ENCODE results near the gene TADA3. TPM values are rescaled to one million over a fixed set of nuclear protein-coding genes. Genes with fewer than 3 reads are reported as not detected.
A peak's percentile ranks its signal among the peaks of the same experiment; 100 is the strongest.

TADA3 gene
- total RNA-seq, 2 experiments from 2014 or later = 83.2 to 85.6 TPM

GRCh38 chr3:9808345-9809037 is 16.2 kb upstream of the TADA3 start:
- ATAC-seq (peak; percentile 74), DNase-seq (peak; percentile 72)
- ChIA-PET CTCF (interaction anchor here (0.9 to 2.2 kb wide), 6 partner anchors 12 to 138 kb away, joined by 3 to 15 read pairs (median 4); partner anchors contain the start of genes ARPC4 and TADA3), POLR2A (interaction anchor here (0.8 to 1.7 kb wide), 8 partner anchors 8 to 78 kb away, joined by 3 to 7 read pairs (median 4); partner anchors contain the start of genes ARPC4, BRPF1 and TADA3)
- Mint-ChIP-seq H3K27me3 (ENCODE audit: low read depth) (no peaks in the 10 kb centered on the region), H3K36me3 (ENCODE audit: low read depth) (peaks cover 77% of the 10 kb centered on the region), H3K9me3 (ENCODE audit: insufficient read depth) (no peaks in the 10 kb centered on the region), H3K27ac (peak overlapping the region; percentile 88), H3K4me1 (ENCODE audit: low read depth) (peaks cover 52% of the 10 kb centered on the region), H3K4me3 (peak overlapping the region; percentile 80)

- peak overlapping the region; percentile 88 for H3K27ac Mint-ChIP-seq
- peaks cover 57% of the 10 kb centered on the region for H3K4me1 Mint-ChIP-seq (ENCODE audit: low read depth)
- DNase-seq (no peak), ATAC-seq (no peak)
- peaks cover 78% of the 10 kb centered on the region for H3K36me3 Mint-ChIP-seq (ENCODE audit: low read depth)
- CTCF ChIA-PET = interaction anchor here (0.9 to 2.2 kb wide), 5 partner anchors 12 to 124 kb away, joined by 3 to 15 read pairs (median 4); partner anchors contain the start of genes ARPC4 and TADA3
- no peaks in the 10 kb centered on the region for H3K27me3 Mint-ChIP-seq (ENCODE audit: low read depth)
- H3K4me3 Mint-ChIP-seq = no peak overlapping the region
- no peaks in the 10 kb centered on the region for H3K9me3 Mint-ChIP-seq (ENCODE audit: insufficient read depth)
- POLR2A ChIA-PET = interaction anchor here (0.9 to 1.7 kb wide), 4 partner anchors 9 to 77 kb away, joined by 3 to 7 read pairs (median 4); partner anchors contain the start of genes ARPC4, BRPF1 and TADA3
Observed at GRCh38 chr3:9807981-9808344, 15.7 kb upstream of the TADA3 start.

GRCh38 chr3:9806688-9807589 is 14.7 kb upstream of the TADA3 start:
- DNase-seq (no peak), ATAC-seq (no peak)
- POLR2A ChIA-PET = interaction anchor here (0.6 to 2.5 kb wide), 4 partner anchors 10 to 39 kb away, joined by 3 to 11 read pairs (median 5); partner anchors contain the start of genes ARPC4 and TADA3
- Mint-ChIP-seq H3K27me3 (ENCODE audit: low read depth) (no peaks in the 10 kb centered on the region), H3K4me1 (ENCODE audit: low read depth) (peaks cover 57% of the 10 kb centered on the region), H3K9me3 (ENCODE audit: insufficient read depth) (no peaks in the 10 kb centered on the region), H3K27ac (peak overlapping the region; percentile 88), H3K4me3 (no peak overlapping the region), H3K36me3 (ENCODE audit: low read depth) (peaks cover 78% of the 10 kb centered on the region)
- CTCF ChIA-PET = interaction anchor here (0.9 to 1.3 kb wide), 2 partner anchors 14 to 53 kb away, joined by 3 read pairs; partner anchors contain the start of gene ARPC4

- Mint-ChIP-seq H3K36me3 (ENCODE audit: low read depth) (peaks cover 79% of the 10 kb centered on the region), H3K4me1 (ENCODE audit: low read depth) (peaks cover 52% of the 10 kb centered on the region), H3K27me3 (ENCODE audit: low read depth) (no peaks in the 10 kb centered on the region), H3K9me3 (ENCODE audit: insufficient read depth) (no peaks in the 10 kb centered on the region), H3K4me3 (no peak overlapping the region), H3K27ac (no peak overlapping the region)
- ChIA-PET CTCF (interaction anchor here (1.4 to 2.1 kb wide), 2 partner anchors 73 to 126 kb away, joined by 3 to 6 read pairs; no protein-coding TSS in a partner anchor), POLR2A (interaction anchor here (0.8 to 2.5 kb wide), 2 partner anchors 13 to 127 kb away, joined by 3 to 11 read pairs; partner anchors contain the start of genes ARPC4 and TADA3)
- no peak for ATAC-seq
- DNase-seq = no peak
Observed at GRCh38 chr3:9806137-9806536, 13.9 kb upstream of the TADA3 start.

- ChIA-PET POLR2A (interaction anchor here (1.4 to 2.7 kb wide), 3 partner anchors 9 to 12 kb away, joined by 4 to 11 read pairs (median 11); partner anchors contain the start of genes ARPC4 and TADA3), CTCF (interaction anchor here (0.6 to 2.1 kb wide), 6 partner anchors 12 to 127 kb away, joined by 3 to 6 read pairs (median 4); no protein-coding TSS in a partner anchor)
- DNase-seq (no peak), ATAC-seq (no peak)
- Mint-ChIP-seq H3K27me3 (ENCODE audit: low read depth) (no peaks in the 10 kb centered on the region), H3K9me3 (ENCODE audit: insufficient read depth) (no peaks in the 10 kb centered on the region), H3K36me3 (ENCODE audit: low read depth) (peaks cover 81% of the 10 kb centered on the region), H3K4me1 (ENCODE audit: low read depth) (peaks cover 46% of the 10 kb centered on the region), H3K27ac (no peak overlapping the region), H3K4me3 (no peak overlapping the region)
Observed at GRCh38 chr3:9804996-9805395, 12.7 kb upstream of the TADA3 start.

GRCh38 chr3:9803494-9803893 is 11.2 kb upstream of the TADA3 start:
- ChIA-PET POLR2A (interaction anchor here (0.6 to 2.7 kb wide), 4 partner anchors 10 to 407 kb away, joined by 3 to 11 read pairs (median 4); partner anchors contain the start of gene ARPC4), CTCF (interaction anchor here (1.0 kb wide), 1 partner anchor 11 kb away, joined by 4 read pairs; the partner anchor contains the start of genes ARPC4 and TADA3)
- Mint-ChIP-seq H3K27me3 (ENCODE audit: low read depth) (no peaks in the 10 kb centered on the region), H3K27ac (no peak overlapping the region), H3K4me3 (no peak overlapping the region), H3K36me3 (ENCODE audit: low read depth) (peaks cover 81% of the 10 kb centered on the region), H3K4me1 (ENCODE audit: low read depth) (peaks cover 36% of the 10 kb centered on the region), H3K9me3 (ENCODE audit: insufficient read depth) (no peaks in the 10 kb centered on the region)
- ATAC-seq (no peak), DNase-seq (no peak)

- Mint-ChIP-seq H3K27me3 (ENCODE audit: low read depth) (no peaks in the 10 kb centered on the region), H3K36me3 (ENCODE audit: low read depth) (peaks cover 78% of the 10 kb centered on the region), H3K9me3 (ENCODE audit: insufficient read depth) (no peaks in the 10 kb centered on the region), H3K27ac (no peak overlapping the region), H3K4me3 (no peak overlapping the region), H3K4me1 (ENCODE audit: low read depth) (peaks cover 23% of the 10 kb centered on the region)
- ChIA-PET POLR2A (interaction anchor here (1.0 kb wide), 1 partner anchor 9 kb away, joined by 3 read pairs; no protein-coding TSS in a partner anchor), CTCF (interaction anchor here (0.7 kb wide), 1 partner anchor 10 kb away, joined by 3 read pairs; no protein-coding TSS in a partner anchor)
- ATAC-seq = no peak
- no peak for DNase-seq
Observed at GRCh38 chr3:9800529-9800928, 8.3 kb upstream of the TADA3 start.

GRCh38 chr3:9797196-9797945 is 5.1 kb upstream of the TADA3 start:
- H3K36me3 Mint-ChIP-seq (ENCODE audit: low read depth) = peaks cover 71% of the 10 kb centered on the region
- H3K9me3 Mint-ChIP-seq (ENCODE audit: insufficient read depth) = no peaks in the 10 kb centered on the region
- no peaks in the 10 kb centered on the region for H3K27me3 Mint-ChIP-seq (ENCODE audit: low read depth)
- no peak overlapping the region for H3K4me3 Mint-ChIP-seq
- DNase-seq = no peak
- peaks cover 32% of the 10 kb centered on the region for H3K4me1 Mint-ChIP-seq (ENCODE audit: low read depth)
- H3K27ac Mint-ChIP-seq = peak overlapping the region; percentile 43
- CTCF ChIA-PET = no interaction called here
- no peak for ATAC-seq
- POLR2A ChIA-PET = interaction anchor here (1.0 kb wide), 1 partner anchor 10 kb away, joined by 3 read pairs; no protein-coding TSS in a partner anchor

- peak overlapping the region; percentile 47 for H3K27ac Mint-ChIP-seq
- ATAC-seq (no peak), DNase-seq (no peak)
- ChIA-PET POLR2A (interaction anchor here (0.9 to 1.2 kb wide), 3 partner anchors 13 to 54 kb away, joined by 3 to 7 read pairs (median 4); no protein-coding TSS in a partner anchor), CTCF (interaction anchor here (1.7 kb wide), 1 partner anchor 14 kb away, joined by 6 read pairs; no protein-coding TSS in a partner anchor)
- H3K36me3 Mint-ChIP-seq (ENCODE audit: low read depth) = peaks cover 67% of the 10 kb centered on the region
- H3K9me3 Mint-ChIP-seq (ENCODE audit: insufficient read depth) = no peaks in the 10 kb centered on the region
- H3K27me3 Mint-ChIP-seq (ENCODE audit: low read depth) = no peaks in the 10 kb centered on the region
- peak overlapping the region; percentile 40 for H3K4me3 Mint-ChIP-seq
- H3K4me1 Mint-ChIP-seq (ENCODE audit: low read depth) = peaks cover 49% of the 10 kb centered on the region
Observed at GRCh38 chr3:9795207-9795606, 2.9 kb upstream of the TADA3 start.

GRCh38 chr3:9794400-9794799 is 2.1 kb upstream of the TADA3 start:
- CTCF ChIA-PET = no interaction called here
- Mint-ChIP-seq H3K4me1 (ENCODE audit: low read depth) (peaks cover 47% of the 10 kb centered on the region), H3K27me3 (ENCODE audit: low read depth) (no peaks in the 10 kb centered on the region), H3K4me3 (peak overlapping the region; percentile 96), H3K36me3 (ENCODE audit: low read depth) (peaks cover 67% of the 10 kb centered on the region), H3K27ac (peak overlapping the region; percentile 76), H3K9me3 (ENCODE audit: insufficient read depth) (no peaks in the 10 kb centered on the region)
- no peak for DNase-seq
- POLR2A ChIA-PET = interaction anchor here (1.1 to 4.9 kb wide), 5 partner anchors 9 to 49 kb away, joined by 3 to 38 read pairs (median 10); no protein-coding TSS in a partner anchor
- no peak for ATAC-seq
